Nephron progenitor cell (in vitro differentiated cells): Measurements from ENCODE around the gene DYNC2I2.

Experiments
- DNase-seq: peaks from one replicate; pipeline ENCODE4 v3.0.0; 2021
- H3K27ac Mint-ChIP-seq: 2 replicates; pipeline ENCODE4 v1.8.0; 2021; ENCODE audit warnings: mild to moderate bottlenecking, moderate library complexity, mixed read lengths
- H3K27me3 Mint-ChIP-seq: 2 replicates; pipeline ENCODE4 v1.8.0; 2021; ENCODE audit warnings: mild to moderate bottlenecking, low read depth, mixed read lengths; ENCODE audit not compliant: poor library complexity
- H3K36me3 Mint-ChIP-seq: 2 replicates; pipeline ENCODE4 v1.8.0; 2021; ENCODE audit warnings: low read depth, mixed read lengths
- H3K4me1 Mint-ChIP-seq: 2 replicates; pipeline ENCODE4 v1.8.0; 2021; ENCODE audit warnings: mixed read lengths
- H3K4me3 Mint-ChIP-seq: 2 replicates; pipeline ENCODE4 v1.8.0; 2021; ENCODE audit warnings: mild to moderate bottlenecking, moderate library complexity, mixed read lengths
- H3K9me3 Mint-ChIP-seq: 2 replicates; pipeline ENCODE4 v1.8.0; 2021; ENCODE audit warnings: mild to moderate bottlenecking, moderate library complexity, mixed read lengths
- TF ChIP-seq, protein P1 (sequence below): fragments of 200-600 bp; sonication (generic); IDR thresholded peaks from 2 replicates; pipeline ENCODE4 v1.5.0; 2021; ENCODE audit warnings: antibody characterized with exemption

Gene DYNC2I2

DNA sequence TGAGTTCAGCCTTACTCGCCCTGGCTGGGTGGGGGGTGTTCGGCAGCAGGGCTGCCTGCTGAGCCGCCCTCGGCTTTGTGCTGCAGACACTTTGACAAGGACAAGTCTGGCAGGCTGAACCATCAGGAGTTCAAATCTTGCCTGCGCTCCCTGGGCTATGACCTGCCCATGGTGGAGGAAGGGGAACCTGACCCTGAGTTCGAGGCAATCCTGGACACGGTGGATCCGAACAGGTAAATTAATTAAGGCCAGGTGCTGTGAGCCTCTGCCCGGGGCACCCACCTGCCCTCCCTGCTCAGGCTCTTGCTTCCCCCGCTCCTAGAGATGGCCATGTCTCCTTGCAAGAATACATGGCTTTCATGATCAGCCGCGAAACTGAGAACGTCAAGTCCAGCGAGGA is 24.2 kb downstream of the DYNC2I2 start:
- no peaks in the 10 kb centered on the region for H3K9me3 Mint-ChIP-seq
- H3K27ac Mint-ChIP-seq: peak overlapping the region; percentile 82
- peaks cover 15% of the 10 kb centered on the region for H3K4me1 Mint-ChIP-seq
- H3K4me3 Mint-ChIP-seq: no peak overlapping the region
- no peaks in the 10 kb centered on the region for H3K27me3 Mint-ChIP-seq
- TF ChIP-seq, protein P1, sequence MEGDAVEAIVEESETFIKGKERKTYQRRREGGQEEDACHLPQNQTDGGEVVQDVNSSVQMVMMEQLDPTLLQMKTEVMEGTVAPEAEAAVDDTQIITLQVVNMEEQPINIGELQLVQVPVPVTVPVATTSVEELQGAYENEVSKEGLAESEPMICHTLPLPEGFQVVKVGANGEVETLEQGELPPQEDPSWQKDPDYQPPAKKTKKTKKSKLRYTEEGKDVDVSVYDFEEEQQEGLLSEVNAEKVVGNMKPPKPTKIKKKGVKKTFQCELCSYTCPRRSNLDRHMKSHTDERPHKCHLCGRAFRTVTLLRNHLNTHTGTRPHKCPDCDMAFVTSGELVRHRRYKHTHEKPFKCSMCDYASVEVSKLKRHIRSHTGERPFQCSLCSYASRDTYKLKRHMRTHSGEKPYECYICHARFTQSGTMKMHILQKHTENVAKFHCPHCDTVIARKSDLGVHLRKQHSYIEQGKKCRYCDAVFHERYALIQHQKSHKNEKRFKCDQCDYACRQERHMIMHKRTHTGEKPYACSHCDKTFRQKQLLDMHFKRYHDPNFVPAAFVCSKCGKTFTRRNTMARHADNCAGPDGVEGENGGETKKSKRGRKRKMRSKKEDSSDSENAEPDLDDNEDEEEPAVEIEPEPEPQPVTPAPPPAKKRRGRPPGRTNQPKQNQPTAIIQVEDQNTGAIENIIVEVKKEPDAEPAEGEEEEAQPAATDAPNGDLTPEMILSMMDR: no peak
- no peak for DNase-seq
- peaks cover 46% of the 10 kb centered on the region for H3K36me3 Mint-ChIP-seq

DNA sequence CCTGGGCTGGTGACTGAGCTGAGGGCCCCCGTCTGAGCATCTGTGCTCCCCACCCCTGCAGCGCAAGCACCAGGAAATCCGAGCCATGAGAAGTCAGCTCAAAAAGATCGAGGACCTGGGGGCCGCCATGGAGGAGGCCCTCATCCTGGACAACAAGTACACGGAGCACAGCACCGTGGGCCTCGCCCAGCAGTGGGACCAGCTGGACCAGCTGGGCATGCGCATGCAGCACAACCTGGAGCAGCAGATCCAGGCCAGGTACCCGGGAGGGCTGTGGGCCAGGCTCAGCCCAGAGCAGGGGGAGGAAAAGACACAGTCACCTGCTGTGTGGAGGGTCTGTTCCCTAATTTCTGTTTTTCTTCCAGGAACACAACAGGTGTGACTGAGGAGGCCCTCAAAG is 24.6 kb downstream of the DYNC2I2 start:
- TF ChIP-seq, protein P1: no peak
- H3K27me3 Mint-ChIP-seq: no peaks in the 10 kb centered on the region
- no peaks in the 10 kb centered on the region for H3K9me3 Mint-ChIP-seq
- peak overlapping the region; percentile 85 for H3K27ac Mint-ChIP-seq
- H3K36me3 Mint-ChIP-seq: peaks cover 46% of the 10 kb centered on the region
- no peak for DNase-seq
- peaks cover 15% of the 10 kb centered on the region for H3K4me1 Mint-ChIP-seq
- H3K4me3 Mint-ChIP-seq: no peak overlapping the region

DNA sequence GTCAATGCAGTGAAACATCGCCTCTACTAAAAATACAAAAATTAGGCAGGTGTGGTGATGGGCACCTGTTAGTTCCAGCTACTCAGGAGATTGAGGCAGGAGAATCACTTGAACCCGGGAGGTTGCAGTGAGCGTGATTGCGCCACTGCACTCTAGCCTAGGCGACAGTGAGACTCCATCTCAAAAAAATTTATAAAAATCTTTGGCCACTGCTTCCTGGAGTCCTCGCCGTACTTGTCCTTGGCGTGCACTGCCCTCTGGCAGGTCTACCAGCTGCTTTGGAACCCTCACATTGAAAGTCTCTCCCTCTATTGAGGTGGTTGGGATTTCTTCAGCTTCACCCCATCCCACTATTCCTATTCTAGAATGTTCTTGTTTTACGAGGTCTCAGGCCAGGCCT is 25.0 kb downstream of the DYNC2I2 start:
- Mint-ChIP-seq H3K4me3 (no peak overlapping the region), H3K9me3 (no peaks in the 10 kb centered on the region), H3K27me3 (no peaks in the 10 kb centered on the region), H3K36me3 (peaks cover 46% of the 10 kb centered on the region), H3K27ac (peak overlapping the region; percentile 85), H3K4me1 (peaks cover 15% of the 10 kb centered on the region)
- DNase-seq: no peak
- TF ChIP-seq, protein P1: no peak

DNA sequence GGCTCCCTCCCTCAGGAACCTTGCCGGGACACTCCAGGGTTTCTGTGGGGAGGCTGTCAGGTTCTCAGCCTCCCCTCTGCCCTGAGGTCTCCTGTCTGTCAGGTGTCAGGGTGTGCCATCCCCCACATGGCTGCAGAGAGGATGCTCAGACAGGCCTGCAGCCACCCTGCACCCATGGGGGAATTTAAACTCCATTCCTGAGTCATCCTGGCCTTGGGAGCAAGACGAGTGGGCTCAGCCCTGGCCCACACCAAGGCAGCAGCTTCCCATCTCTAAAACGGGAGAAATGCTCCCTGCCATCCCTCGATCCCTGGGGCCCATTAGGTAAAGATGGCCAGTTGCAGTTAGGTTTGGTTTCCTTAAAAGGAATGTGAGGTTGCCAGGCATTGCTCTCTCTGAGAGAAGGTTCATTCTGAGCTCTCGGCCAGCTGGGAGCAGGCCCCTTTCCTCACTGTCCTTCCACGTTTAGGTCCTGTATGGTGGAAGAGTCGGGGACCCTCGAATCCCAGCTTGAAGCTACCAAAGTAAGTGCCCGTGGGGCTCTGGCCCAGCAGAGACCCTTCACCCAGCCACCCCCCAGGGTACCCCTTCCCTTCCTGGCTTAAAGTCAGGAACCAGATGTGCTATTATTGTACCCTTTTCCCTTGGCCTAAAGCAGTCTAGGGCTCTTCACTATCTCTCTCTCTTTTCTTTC is 26.6 kb downstream of the DYNC2I2 start:
- H3K27ac Mint-ChIP-seq: peak overlapping the region; percentile 97
- DNase-seq: no peak
- TF ChIP-seq, protein P1: no peak
- H3K9me3 Mint-ChIP-seq: no peaks in the 10 kb centered on the region
- H3K4me3 Mint-ChIP-seq: no peak overlapping the region
- H3K27me3 Mint-ChIP-seq: no peaks in the 10 kb centered on the region
- peaks cover 10% of the 10 kb centered on the region for H3K4me1 Mint-ChIP-seq
- H3K36me3 Mint-ChIP-seq: peaks cover 55% of the 10 kb centered on the region

DNA sequence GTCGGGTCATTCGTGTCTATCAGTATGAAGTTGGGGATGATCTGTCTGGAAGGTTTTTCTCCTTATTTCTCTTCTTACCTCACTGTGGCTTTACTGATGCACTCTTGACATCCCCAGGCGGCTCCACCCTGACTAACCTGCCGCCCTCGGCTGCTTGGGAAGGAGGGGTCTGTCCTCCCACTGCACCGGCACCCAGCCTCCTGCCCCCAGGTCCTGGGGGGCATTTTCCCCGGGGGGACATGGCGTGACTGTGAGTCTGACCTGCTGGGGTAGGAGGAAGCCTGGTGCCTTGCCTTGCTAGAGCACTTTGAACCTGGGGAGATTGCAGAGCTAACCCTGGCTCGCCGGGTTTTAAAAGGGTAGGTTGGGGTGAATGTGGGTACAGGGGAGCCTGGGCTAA is 27.5 kb downstream of the DYNC2I2 start:
- H3K27me3 Mint-ChIP-seq: no peaks in the 10 kb centered on the region
- TF ChIP-seq, protein P1: no peak
- H3K4me3 Mint-ChIP-seq: no peak overlapping the region
- H3K27ac Mint-ChIP-seq: peak overlapping the region; percentile 62
- H3K9me3 Mint-ChIP-seq: no peaks in the 10 kb centered on the region
- H3K4me1 Mint-ChIP-seq: peaks cover 10% of the 10 kb centered on the region
- H3K36me3 Mint-ChIP-seq: peaks cover 64% of the 10 kb centered on the region
- DNase-seq: no peak

DNA sequence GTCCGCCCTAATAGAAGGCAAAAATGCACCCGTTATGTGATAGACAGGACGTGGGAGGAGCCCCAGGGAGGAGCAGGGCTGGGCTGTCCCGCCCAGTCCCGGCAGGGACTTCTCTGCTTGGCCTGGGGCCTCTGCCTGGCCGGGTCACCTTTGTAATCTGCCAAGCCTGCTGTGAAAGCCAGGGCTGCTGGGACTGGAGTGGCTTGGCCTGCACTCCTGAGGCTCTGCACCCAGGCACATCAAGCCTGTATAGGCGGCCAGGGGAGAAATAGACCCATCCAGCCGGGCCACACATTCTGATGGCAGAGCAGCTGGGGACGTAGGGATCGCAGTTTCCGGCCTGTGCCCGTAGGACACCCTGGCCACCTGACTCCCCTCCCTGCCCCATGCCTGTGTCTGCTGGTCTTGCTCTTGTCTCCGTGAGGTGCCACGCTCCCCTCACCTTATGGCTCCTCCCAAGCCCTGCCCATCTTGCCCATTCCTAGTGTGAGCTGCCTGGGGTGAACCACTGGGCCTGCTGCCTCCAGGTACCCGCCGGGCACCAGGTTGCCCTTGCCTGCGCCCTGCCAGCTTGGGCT is 28.1 kb downstream of the DYNC2I2 start:
- Mint-ChIP-seq H3K4me1 (peaks cover 10% of the 10 kb centered on the region), H3K27ac (peak overlapping the region; percentile 62), H3K4me3 (no peak overlapping the region), H3K36me3 (peaks cover 60% of the 10 kb centered on the region), H3K27me3 (no peaks in the 10 kb centered on the region), H3K9me3 (no peaks in the 10 kb centered on the region)
- TF ChIP-seq, protein P1: no peak
- DNase-seq: no peak
